Activated CD4-positive, alpha-beta memory T cell treated with anti-CD3 and anti-CD28 coated beads, Interleukin-2, amount 10 ng/mL, durations not matched to agents 7 days and 5 days (primary cell): ENCODE data around the gene RAD9A. TPM values are rescaled to one million over a fixed set of nuclear protein-coding genes. Genes with fewer than 3 reads are reported as not detected.
A peak's percentile ranks its signal among the peaks of the same experiment; 100 is the strongest.
"Not testable (repeated sequence)": the region's sequence is repeated elsewhere in the genome, so short reads cannot be mapped to it uniquely, and the experiment has no call there.

ENCODE experiments used
- CTCF ChIA-PET: fragments of 350-600 bp; sonication (Branson Sonifier 250); formaldehyde crosslinking; loops from one replicate; lab custom pipeline; 2021; ENCODE audit warnings: antibody characterized with exemption, inconsistent platforms; lab: Charles Lee
- POLR2A ChIA-PET: fragments of 350-600 bp; sonication (Branson Sonifier 250); formaldehyde crosslinking; loops from one replicate; lab custom pipeline; 2021; ENCODE audit warnings: antibody characterized with exemption; lab: Charles Lee
- DNase-seq: peaks from one replicate; pipeline ENCODE4 v3.0.0-alpha.2; 2020
- H3K27ac Mint-ChIP-seq: one replicate; pipeline ENCODE4 v1.8.0; 2021; ENCODE audit warnings: mild to moderate bottlenecking, mixed read lengths
- H3K27me3 Mint-ChIP-seq: one replicate; pipeline ENCODE4 v1.8.0; 2021; ENCODE audit warnings: mixed read lengths
- H3K36me3 Mint-ChIP-seq: one replicate; pipeline ENCODE4 v1.8.0; 2021; ENCODE audit warnings: low read depth, mixed read lengths
- H3K4me1 Mint-ChIP-seq: one replicate; pipeline ENCODE4 v1.8.0; 2021; ENCODE audit warnings: mixed read lengths
- H3K4me3 Mint-ChIP-seq: one replicate; pipeline ENCODE4 v1.8.0; 2021; ENCODE audit warnings: mild to moderate bottlenecking, mixed read lengths
- H3K9me3 Mint-ChIP-seq: one replicate; pipeline ENCODE4 v1.8.0; 2021; ENCODE audit warnings: mixed read lengths
- total RNA-seq, 2 experiments: library from RNA; stranded (reverse); gene quantifications; one replicate each; pipeline ENCODE4 v1.2.3, GENCODE V29; 2021

RAD9A gene
- total RNA-seq, 2 experiments from 2014 or later = 48.0 to 53.9 TPM

DNA sequence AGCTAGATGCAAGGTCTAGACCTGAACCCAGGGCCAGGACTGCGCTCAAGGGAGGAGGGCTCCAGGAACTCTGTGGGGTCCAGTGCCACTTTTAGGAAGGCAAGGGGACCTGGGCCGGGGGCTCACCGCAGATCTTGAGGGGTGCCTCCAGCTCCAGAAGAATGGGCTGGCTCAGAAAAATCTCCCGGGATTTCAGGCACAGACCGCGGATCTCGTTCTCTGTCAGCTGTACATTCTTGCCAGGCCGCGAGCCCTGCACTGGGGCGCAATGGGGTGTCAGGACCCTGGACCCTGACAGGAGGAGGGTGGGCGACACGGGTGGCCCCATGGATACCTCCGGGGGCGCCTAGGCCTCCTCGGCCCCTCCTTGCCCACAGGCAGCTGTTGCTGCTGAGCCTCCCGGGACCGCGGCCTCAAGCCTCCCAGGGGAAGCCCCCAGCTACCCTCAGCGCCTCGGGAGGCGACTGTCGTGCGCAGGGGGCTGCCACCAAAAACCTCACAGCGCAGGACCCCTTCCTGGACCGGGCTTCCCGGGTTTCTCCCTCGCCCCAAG is 9.2 kb downstream of the RAD9A start:
- Mint-ChIP-seq H3K9me3 (no peaks in the 10 kb centered on the region), H3K27ac (peak overlapping the region; percentile 77), H3K4me3 (peak overlapping the region; percentile 87), H3K4me1 (peaks cover 68% of the 10 kb centered on the region), H3K36me3 (peaks cover 63% of the 10 kb centered on the region), H3K27me3 (no peaks in the 10 kb centered on the region)
- no peak for DNase-seq
- CTCF ChIA-PET = interaction anchor here (0.8 to 6.4 kb wide), 26 partner anchors 9 to 161 kb away, joined by 3 to 67 read pairs (median 8); partner anchors contain the start of genes CLCF1, PITPNM1, POLD4 and PTPRCAP
- POLR2A ChIA-PET = interaction anchor here (0.6 to 10.7 kb wide), 26 partner anchors 8 to 229 kb away, joined by 3 to 361 read pairs (median 6); partner anchors contain the start of genes AIP, CARNS1, CDK2AP2 and NUDT8

DNA sequence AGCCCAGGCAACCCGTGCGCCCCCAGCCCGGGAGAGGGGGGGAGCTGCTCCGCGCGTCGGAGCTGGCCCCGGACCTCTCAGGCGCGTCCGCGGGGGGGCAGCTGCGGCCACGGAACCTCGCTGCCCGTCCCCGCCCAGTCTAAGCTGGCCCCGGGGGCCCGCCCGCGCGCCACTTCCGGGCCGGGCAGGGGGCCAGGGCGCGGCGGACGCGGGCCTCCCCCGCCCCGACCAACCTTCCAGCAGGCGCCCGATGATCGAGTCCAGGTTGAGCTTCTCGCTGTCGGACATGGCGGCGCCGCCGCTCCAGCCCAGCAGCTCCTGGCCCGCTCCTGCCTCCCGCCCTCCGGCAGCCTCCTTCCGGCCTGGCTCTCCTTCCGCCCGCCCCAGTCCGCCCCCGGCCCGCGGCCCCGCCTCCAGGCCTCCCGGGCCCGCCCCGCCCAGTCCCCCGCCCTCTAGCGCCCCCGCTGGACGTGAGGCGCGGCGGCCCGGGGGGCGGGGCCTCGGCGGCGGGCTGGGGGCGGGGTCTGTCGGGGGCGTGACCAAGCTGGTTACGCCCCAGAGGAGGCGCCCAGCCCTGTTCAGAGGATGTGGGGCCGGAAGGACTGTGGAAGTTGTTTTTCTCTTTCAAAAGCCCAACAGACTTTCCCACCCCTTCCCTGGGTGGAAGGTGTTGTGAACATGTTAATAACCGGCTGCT is 9.9 kb downstream of the RAD9A start, which contains the start of gene PPP1CA:
Gene PPP1CA, minus strand, starts transcription at position 364 of the 697 bp plus-strand sequence. Its CDS starts 76 bp downstream, at position 288.
- CTCF ChIA-PET = interaction anchor here (0.6 to 6.4 kb wide), 32 partner anchors 10 to 228 kb away, joined by 3 to 67 read pairs (median 5); partner anchors contain the start of genes AIP, CLCF1, NUDT8 and PITPNM1
- DNase-seq = peak; percentile 93
- peaks cover 68% of the 10 kb centered on the region for H3K4me1 Mint-ChIP-seq
- POLR2A ChIA-PET = interaction anchor here (0.9 to 10.7 kb wide), 25 partner anchors 10 to 229 kb away, joined by 3 to 361 read pairs (median 7); partner anchors contain the start of genes AIP, CARNS1, CDK2AP2 and NUDT8
- peak within 1 kb of the TSS; percentile 99 for H3K27ac Mint-ChIP-seq
- no peaks in the 10 kb centered on the region for H3K27me3 Mint-ChIP-seq
- H3K36me3 Mint-ChIP-seq = peaks cover 64% of the 10 kb centered on the region
- H3K9me3 Mint-ChIP-seq = no peaks in the 10 kb centered on the region
- H3K4me3 Mint-ChIP-seq = peak within 1 kb of the TSS; percentile 87

DNA sequence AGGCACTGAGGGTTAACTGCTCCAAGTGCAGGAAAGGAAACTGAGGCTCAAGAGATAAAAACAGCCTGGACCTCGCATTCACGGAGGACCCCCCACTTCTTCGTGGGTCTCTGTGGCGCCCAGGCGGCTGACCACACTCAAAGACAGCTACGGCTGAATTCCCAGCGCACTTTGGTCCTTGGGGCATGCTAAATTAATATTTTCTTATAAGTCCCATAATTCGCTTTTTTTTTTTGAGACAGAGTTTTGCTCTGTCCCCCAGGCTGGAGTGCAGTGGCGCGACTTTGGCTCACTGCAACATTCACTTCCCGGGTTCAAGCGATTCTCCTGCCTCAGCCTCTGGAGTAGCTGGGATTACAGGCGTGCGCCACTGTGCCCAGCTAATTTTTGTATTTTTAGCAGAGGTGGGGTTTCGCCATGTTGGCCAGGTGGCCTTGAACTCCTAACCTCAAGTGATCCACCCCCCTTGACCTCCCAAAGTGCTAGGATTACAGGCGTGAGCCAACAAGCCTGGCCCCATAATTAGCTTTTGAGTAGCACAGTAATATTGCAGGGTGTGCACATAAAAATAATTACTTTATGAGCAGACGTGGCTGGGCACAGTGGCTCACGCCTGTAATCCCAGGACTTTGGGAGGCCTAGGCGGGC is 10.5 kb downstream of the RAD9A start:
- peak overlapping the region; percentile 87 for H3K4me3 Mint-ChIP-seq
- H3K36me3 Mint-ChIP-seq = peaks cover 64% of the 10 kb centered on the region
- H3K9me3 Mint-ChIP-seq, DNase-seq, H3K27me3 Mint-ChIP-seq: not testable (repeated sequence)
- H3K4me1 Mint-ChIP-seq = peaks cover 69% of the 10 kb centered on the region
- H3K27ac Mint-ChIP-seq = peak overlapping the region; percentile 99
- ChIA-PET CTCF (interaction anchor here (0.6 to 6.4 kb wide), 32 partner anchors 10 to 227 kb away, joined by 3 to 67 read pairs (median 6); partner anchors contain the start of genes AIP, NUDT8, PITPNM1 and POLD4), POLR2A (interaction anchor here (0.9 to 10.7 kb wide), 20 partner anchors 11 to 1979 kb away, joined by 3 to 361 read pairs (median 10); partner anchors contain the start of genes AIP, CARNS1, CDK2AP2 and NEAT1)

DNA sequence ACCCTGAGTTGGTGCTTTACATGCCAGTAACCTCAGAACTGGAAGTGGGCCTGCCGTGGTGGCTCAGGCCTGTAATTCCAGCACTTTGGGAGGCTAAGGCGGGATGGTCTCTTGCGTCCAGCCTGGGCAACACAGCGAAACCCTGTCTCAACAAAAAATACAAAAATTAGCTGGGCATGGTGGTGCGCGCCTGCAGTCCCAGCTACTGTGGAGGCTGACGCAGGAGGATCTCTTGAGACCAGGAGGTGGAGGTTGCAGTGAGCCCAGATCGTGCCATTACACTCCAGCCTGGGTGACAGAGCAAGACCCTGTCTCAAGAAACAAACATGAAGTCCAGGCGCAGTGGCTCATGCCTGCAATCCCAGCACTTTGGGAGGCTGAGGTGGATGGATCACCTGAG is 11.3 kb downstream of the RAD9A start:
- Mint-ChIP-seq H3K36me3 (peaks cover 64% of the 10 kb centered on the region), H3K4me1 (peaks cover 69% of the 10 kb centered on the region), H3K27ac (peak overlapping the region; percentile 99), H3K4me3 (peak overlapping the region; percentile 85)
- H3K9me3 Mint-ChIP-seq, DNase-seq, H3K27me3 Mint-ChIP-seq: not testable (repeated sequence)
- ChIA-PET POLR2A (interaction anchor here (0.9 to 10.7 kb wide), 14 partner anchors 11 to 1980 kb away, joined by 3 to 361 read pairs (median 10); partner anchors contain the start of genes AIP, CARNS1, NEAT1 and PITPNM1), CTCF (interaction anchor here (0.8 to 6.4 kb wide), 13 partner anchors 10 to 141 kb away, joined by 3 to 67 read pairs (median 5); partner anchors contain the start of genes PTPRCAP, RAD9A and RPS6KB2)

DNA sequence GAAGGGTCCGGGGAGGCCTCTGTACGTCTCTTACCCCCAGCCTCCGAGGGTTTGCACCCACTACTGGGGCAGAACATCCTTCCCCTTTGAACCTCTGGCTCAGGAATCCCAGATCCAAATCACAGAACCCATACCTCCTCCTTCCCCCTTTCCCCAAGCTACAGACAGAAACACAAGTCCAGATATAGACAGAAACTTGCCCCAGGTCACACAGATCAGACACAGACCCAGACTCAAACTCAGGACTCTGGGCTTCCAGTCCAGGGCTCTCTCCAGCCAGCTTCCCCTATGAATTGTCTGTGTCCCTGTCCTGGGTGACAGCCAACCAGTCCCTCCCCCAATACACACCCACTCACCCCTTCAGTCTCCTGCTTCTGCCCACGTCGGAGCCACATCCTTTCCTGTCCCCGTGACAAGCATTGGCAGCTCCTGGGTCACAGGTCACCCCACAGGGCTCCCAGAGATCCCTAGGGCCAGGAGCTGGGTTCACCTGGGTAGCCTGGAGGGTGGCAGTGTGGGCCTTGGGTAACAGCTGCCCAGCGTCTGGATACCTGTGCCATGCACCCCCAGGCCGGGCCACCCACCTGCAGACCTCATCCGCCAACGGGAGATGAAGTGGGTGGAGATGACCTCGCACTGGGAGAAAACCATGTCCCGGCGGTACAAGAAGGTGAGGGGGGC is 12.9 kb downstream of the RAD9A start:
- Mint-ChIP-seq H3K27ac (peak overlapping the region; percentile 99), H3K9me3 (no peaks in the 10 kb centered on the region), H3K4me1 (peaks cover 69% of the 10 kb centered on the region), H3K27me3 (no peaks in the 10 kb centered on the region), H3K4me3 (peak overlapping the region; percentile 85), H3K36me3 (peaks cover 65% of the 10 kb centered on the region)
- peak; percentile 75 for DNase-seq
- ChIA-PET POLR2A (interaction anchor here (0.9 to 10.7 kb wide), 15 partner anchors 8 to 164 kb away, joined by 3 to 361 read pairs (median 9); partner anchors contain the start of genes AIP, CARNS1, PITPNM1 and POLD4), CTCF (interaction anchor here (0.6 to 6.4 kb wide), 10 partner anchors 9 to 134 kb away, joined by 3 to 67 read pairs (median 4); partner anchors contain the start of genes AIP, PITPNM1, PTPRCAP and RAD9A)

DNA sequence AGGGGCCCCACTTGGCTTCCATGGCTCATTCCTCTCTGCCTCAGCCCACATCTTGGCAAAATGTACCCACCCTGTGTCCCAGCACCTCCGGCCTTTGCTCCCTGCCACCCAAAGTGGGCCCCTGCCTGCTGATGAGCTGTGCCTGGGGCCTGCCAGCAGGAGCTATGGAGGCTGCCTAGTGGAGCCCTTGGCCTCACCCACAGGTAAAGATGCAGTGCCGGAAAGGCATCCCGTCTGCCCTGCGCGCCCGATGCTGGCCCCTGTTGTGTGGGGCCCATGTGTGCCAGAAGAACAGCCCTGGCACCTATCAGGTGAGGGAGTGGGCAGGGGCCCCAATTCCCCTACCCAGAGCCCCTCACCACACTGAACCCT is 13.4 kb downstream of the RAD9A start:
- Mint-ChIP-seq H3K27me3 (no peaks in the 10 kb centered on the region), H3K27ac (peak overlapping the region; percentile 99), H3K4me1 (peaks cover 70% of the 10 kb centered on the region), H3K4me3 (peak overlapping the region; percentile 85), H3K36me3 (peaks cover 67% of the 10 kb centered on the region), H3K9me3 (no peaks in the 10 kb centered on the region)
- CTCF ChIA-PET = interaction anchor here (1.2 to 6.4 kb wide), 4 partner anchors 33 to 100 kb away, joined by 4 to 67 read pairs (median 4); partner anchors contain the start of genes AIP, PITPNM1 and PTPRCAP
- POLR2A ChIA-PET = interaction anchor here (0.9 to 10.7 kb wide), 14 partner anchors 9 to 165 kb away, joined by 3 to 361 read pairs (median 10); partner anchors contain the start of genes AIP, CARNS1, PITPNM1 and POLD4
- no peak for DNase-seq

DNA sequence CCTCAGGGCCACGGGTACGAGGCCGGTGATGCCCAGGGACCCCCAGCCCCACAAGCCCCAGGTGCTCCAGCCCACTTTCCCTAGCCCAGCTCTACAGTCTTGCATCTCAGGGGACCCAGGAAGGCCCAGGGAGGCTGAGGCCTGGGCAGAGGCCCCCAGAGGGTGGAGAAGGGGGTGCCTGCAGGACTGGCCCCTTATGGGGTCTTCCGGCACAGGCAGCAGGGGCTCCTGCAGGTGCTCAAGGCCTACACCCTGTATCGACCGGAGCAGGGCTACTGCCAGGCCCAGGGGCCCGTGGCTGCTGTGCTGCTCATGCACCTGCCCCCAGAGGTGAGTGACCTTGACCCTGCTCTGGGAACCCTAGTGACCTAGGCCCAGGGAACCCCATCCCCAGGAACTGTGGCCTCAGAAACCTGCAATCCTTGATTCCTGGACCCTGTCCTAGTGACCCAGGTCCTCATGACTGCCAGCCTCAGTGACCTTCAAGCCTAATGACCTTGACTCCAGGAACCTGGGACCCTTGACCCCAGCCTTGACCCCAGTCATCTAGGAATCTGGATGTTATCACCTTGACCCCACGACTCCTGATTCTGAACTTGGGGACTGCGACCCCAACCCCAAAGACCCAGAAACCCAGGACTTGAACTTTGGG is 14.0 kb downstream of the RAD9A start:
- POLR2A ChIA-PET = interaction anchor here (1.0 to 10.7 kb wide), 10 partner anchors 10 to 165 kb away, joined by 3 to 361 read pairs (median 50); partner anchors contain the start of genes AIP, CARNS1, PITPNM1 and POLD4
- Mint-ChIP-seq H3K4me3 (peak overlapping the region; percentile 85), H3K9me3 (no peaks in the 10 kb centered on the region), H3K27ac (peak overlapping the region; percentile 99), H3K4me1 (peaks cover 71% of the 10 kb centered on the region), H3K36me3 (peaks cover 67% of the 10 kb centered on the region), H3K27me3 (no peaks in the 10 kb centered on the region)
- no peak for DNase-seq
- CTCF ChIA-PET = interaction anchor here (1.2 to 6.4 kb wide), 2 partner anchors 32 to 100 kb away, joined by 4 to 67 read pairs; partner anchors contain the start of genes PITPNM1 and PTPRCAP

DNA sequence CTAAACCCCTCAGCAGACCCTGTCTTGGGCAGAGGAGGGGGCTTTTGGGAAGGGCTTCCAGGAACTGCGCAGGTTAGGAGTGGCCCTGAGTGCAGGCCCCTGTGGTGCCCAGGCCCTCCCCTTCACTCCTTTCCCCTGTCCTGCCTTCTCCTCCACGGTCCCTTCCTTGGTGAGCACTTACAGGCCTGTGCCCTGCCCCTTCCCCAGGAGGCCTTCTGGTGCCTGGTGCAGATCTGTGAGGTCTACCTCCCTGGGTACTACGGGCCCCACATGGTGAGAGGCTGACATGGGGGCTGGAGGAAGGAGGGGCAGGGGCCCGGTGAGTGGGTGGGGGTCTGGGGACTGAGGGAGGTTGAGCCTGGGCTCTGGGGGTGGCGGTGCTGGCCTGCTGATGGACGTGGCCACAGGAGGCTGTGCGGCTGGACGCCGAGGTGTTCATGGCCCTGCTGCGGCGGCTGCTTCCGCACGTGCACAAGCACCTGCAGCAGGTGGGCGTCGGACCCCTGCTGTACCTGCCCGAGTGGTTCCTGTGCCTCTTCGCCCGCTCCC is 14.7 kb downstream of the RAD9A start:
- ChIA-PET CTCF (interaction anchor here (0.7 to 3.2 kb wide), 2 partner anchors 26 to 32 kb away, joined by 3 to 19 read pairs; partner anchors contain the start of gene PTPRCAP), POLR2A (interaction anchor here (1.0 to 3.5 kb wide), 9 partner anchors 12 to 77 kb away, joined by 4 to 91 read pairs (median 15); partner anchors contain the start of genes AIP, POLD4, PTPRCAP and RAD9A)
- DNase-seq = no peak
- H3K9me3 Mint-ChIP-seq = no peaks in the 10 kb centered on the region
- H3K27me3 Mint-ChIP-seq = no peaks in the 10 kb centered on the region
- H3K36me3 Mint-ChIP-seq = peaks cover 69% of the 10 kb centered on the region
- peak overlapping the region; percentile 99 for H3K27ac Mint-ChIP-seq
- peaks cover 78% of the 10 kb centered on the region for H3K4me1 Mint-ChIP-seq
- H3K4me3 Mint-ChIP-seq = peak overlapping the region; percentile 85

DNA sequence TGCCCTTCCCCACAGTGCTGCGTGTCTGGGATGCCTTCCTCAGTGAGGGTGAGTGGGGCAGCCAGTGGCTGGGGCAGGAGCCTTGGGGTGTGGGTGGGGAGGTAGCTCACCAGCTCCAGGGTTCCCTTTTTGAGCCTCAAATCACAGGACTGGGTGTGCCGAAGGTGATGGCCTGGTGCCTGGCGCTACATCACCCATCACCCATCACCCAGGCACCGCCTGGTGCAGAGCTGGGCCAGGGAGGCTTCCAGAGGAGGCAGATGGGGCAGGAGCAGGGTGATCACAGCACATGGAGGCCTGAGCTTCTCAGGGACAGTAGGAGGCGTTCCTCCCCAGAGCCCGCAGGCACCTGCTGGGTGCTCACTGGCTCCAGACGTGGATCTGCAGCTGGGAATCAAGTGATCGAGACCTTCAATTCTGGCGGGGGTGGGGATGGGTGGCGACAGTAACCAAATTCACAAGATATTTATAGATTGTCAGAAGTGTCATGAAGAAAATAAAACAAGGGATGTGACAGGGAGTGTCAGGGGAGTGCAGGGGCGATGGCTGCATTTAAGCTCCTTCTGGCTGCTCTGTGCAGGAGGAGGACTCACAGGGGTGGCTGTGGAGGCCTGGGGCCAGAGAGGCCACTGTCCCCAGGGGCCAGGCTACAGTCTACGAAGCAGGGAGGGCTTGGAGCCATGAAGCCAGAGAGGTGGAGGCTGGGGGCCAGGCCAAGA is 15.3 kb downstream of the RAD9A start:
- DNase-seq = no peak
- H3K27ac Mint-ChIP-seq = peak overlapping the region; percentile 99
- POLR2A ChIA-PET = interaction anchor here (1.0 to 3.5 kb wide), 11 partner anchors 9 to 79 kb away, joined by 4 to 91 read pairs (median 9); partner anchors contain the start of genes AIP, POLD4, PTPRCAP and RAD9A
- H3K27me3 Mint-ChIP-seq = no peaks in the 10 kb centered on the region
- H3K9me3 Mint-ChIP-seq = no peaks in the 10 kb centered on the region
- CTCF ChIA-PET = interaction anchor here (0.7 to 3.2 kb wide), 4 partner anchors 19 to 31 kb away, joined by 3 to 19 read pairs (median 4); partner anchors contain the start of gene PTPRCAP
- peaks cover 69% of the 10 kb centered on the region for H3K36me3 Mint-ChIP-seq
- peak overlapping the region; percentile 85 for H3K4me3 Mint-ChIP-seq
- peaks cover 81% of the 10 kb centered on the region for H3K4me1 Mint-ChIP-seq

DNA sequence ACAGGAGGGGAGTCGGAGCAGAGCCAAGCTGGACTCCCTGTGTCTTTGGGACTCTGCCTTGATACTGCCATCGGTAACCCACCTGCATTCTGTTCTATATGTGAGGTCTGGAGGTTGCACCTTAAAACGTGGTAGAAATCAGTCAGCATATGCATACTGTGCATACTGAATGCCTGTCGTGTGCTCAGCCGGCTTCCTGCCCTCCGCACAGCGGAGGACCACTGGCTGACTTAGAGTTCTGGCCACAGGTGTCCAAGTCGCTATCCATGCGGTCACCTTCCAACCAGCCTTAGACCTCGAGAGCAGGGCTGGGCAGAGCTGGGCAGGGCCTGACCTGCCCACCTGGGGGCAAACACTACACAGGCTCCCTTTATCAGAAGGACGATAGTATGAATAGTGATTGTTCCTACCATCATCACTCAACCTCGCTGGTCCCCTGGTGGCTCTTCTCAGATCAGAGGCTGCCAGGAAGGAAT is 15.9 kb downstream of the RAD9A start:
- peaks cover 69% of the 10 kb centered on the region for H3K36me3 Mint-ChIP-seq
- peak overlapping the region; percentile 85 for H3K4me3 Mint-ChIP-seq
- ChIA-PET POLR2A (interaction anchor here (0.9 to 3.5 kb wide), 18 partner anchors 10 to 78 kb away, joined by 3 to 91 read pairs (median 8); partner anchors contain the start of genes AIP, CLCF1, CORO1B and POLD4), CTCF (interaction anchor here (0.8 to 3.2 kb wide), 5 partner anchors 18 to 60 kb away, joined by 3 to 19 read pairs (median 7); partner anchors contain the start of genes PTPRCAP and RPS6KB2)
- DNase-seq = no peak
- peaks cover 81% of the 10 kb centered on the region for H3K4me1 Mint-ChIP-seq
- H3K9me3 Mint-ChIP-seq = no peaks in the 10 kb centered on the region
- no peaks in the 10 kb centered on the region for H3K27me3 Mint-ChIP-seq
- peak overlapping the region; percentile 99 for H3K27ac Mint-ChIP-seq
